Kidney (tissue), 14 donors: ENCODE measurements around the gene SLCO3A1. TPM values are rescaled to one million over a fixed set of nuclear protein-coding genes. Genes with fewer than 3 reads are reported as not detected.

Experiments
- DNase-seq, 5 donors: peaks; one replicate each; pipeline ENCODE4 v3.0.0-alpha.2; 2013 to 2020
- FAIRE-seq: peaks from 2 replicates; lab custom pipeline; 2012; peaks lifted over from hg19 to GRCh38; lab: Jason Lieb, UNC
- H3K27ac ChIP-seq, 2 donors: one replicate each; pipeline ENCODE4 v1.7.0; 2013; ENCODE audit warnings: low read depth in 2 of 2, low read length in 2 of 2, inconsistent platforms in 1 of 2
- H3K27me3 ChIP-seq: one replicate; pipeline ENCODE4 v1.7.1; 2013; ENCODE audit warnings: low read length, inconsistent platforms; ENCODE audit not compliant: control insufficient read depth, insufficient read depth
- H3K36me3 ChIP-seq, 3 donors: one replicate each; pipeline versions ENCODE4 v1.7.0 to v1.7.1; 2013; ENCODE audit warnings: low read length in 3 of 3, control low read depth in 1 of 3, inconsistent platforms in 1 of 3; ENCODE audit not compliant: insufficient read depth in 3 of 3, control insufficient read depth in 2 of 3
- H3K4me1 ChIP-seq, 3 donors: one replicate each; pipeline versions ENCODE4 v1.7.0 to v1.7.1; 2013; ENCODE audit warnings: low read length in 3 of 3, inconsistent platforms in 1 of 3, low read depth in 1 of 3; ENCODE audit not compliant: control insufficient read depth in 2 of 3, insufficient read depth in 2 of 3
- H3K4me3 ChIP-seq, 3 donors: one replicate each; pipeline versions ENCODE4 v1.7.0 to v1.8.1; 2013; ENCODE audit warnings: low read length in 3 of 3, control low read depth in 1 of 3, inconsistent platforms in 1 of 3
- H3K9ac ChIP-seq, 3 donors: one replicate each; pipeline versions ENCODE4 v1.7.0 to v1.7.1; 2013; ENCODE audit warnings: low read length in 3 of 3, control low read depth in 1 of 3, inconsistent platforms in 1 of 3
- H3K9me3 ChIP-seq, 3 donors: one replicate each; pipeline versions ENCODE4 v1.7.0 to v1.7.1; 2013; ENCODE audit warnings: low read length in 3 of 3, control low read depth in 1 of 3, inconsistent platforms in 1 of 3; ENCODE audit not compliant: control insufficient read depth in 2 of 3, insufficient read depth in 1 of 3
- intact Hi-C: fragments of 100-400 bp; cut with DNase I; formaldehyde crosslinking; loops from one replicate; pipeline ENCODE4 v1.11.1; 2022
- polyA plus RNA-seq: library from polyadenylated mRNA; stranded (reverse); fragments of 350-450 nt; fragmentation: Illumina TruSeq; extraction: RNeasy Lipid Tissue Mini Kit (QIAGEN cat#74804); gene quantifications from one replicate; pipeline ENCODE4 v1.2.3, GENCODE V29; 2014; ENCODE audit warnings: low read depth, low replicate concordance; ENCODE audit not compliant: insufficient read depth
- total RNA-seq: library from RNA; stranded (reverse); fragmentation: NEBNext Ultra II Directional; extraction: Animal tissue kit (Norgen Biotek cat#: 25700); gene quantifications from one replicate; pipeline ENCODE4 v1.2.1, GENCODE V29; 2021
- TF ChIP-seq, protein P1 (sequence below): IDR thresholded peaks from 3 replicates; pipeline ENCODE4 v1.5.1; 2012; ENCODE audit warnings: mild to moderate bottlenecking, moderate library complexity, borderline replicate concordance; ENCODE audit not compliant: insufficient read depth; ENCODE audit errors: extremely low read depth
- donor health status: control.
- donor health status: control.
- donor health status: control.
- donor health status: control.
- donor health status: control.
- donor health status: DM: yes; HTN: yes; CAD: no.
- donor health status: Normal renal cell carcinoma (clear cell type).

SLCO3A1 gene
- total and polyA plus RNA-seq, 2 donors from 2014 or later = 12.8 to 59.4 TPM

GRCh38 chr15:91952216-91952615, 98.7 kb downstream of the SLCO3A1 start:
- Histone ChIP-seq H3K4me1 (peaks cover 0 to 17% (median 11%) of the 10 kb centered on the region in 3 donors), H3K36me3 (no peaks in the 10 kb centered on the region), H3K27ac (no peak overlapping the region), H3K9ac (no peak overlapping the region), H3K4me3 (no peak overlapping the region), H3K9me3 (no peaks in the 10 kb centered on the region), H3K27me3 (no peaks in the 10 kb centered on the region)
- intact Hi-C loops = no loop called here
- DNase-seq = no peak
- FAIRE-seq = no peak
- TF ChIP-seq, protein P1, sequence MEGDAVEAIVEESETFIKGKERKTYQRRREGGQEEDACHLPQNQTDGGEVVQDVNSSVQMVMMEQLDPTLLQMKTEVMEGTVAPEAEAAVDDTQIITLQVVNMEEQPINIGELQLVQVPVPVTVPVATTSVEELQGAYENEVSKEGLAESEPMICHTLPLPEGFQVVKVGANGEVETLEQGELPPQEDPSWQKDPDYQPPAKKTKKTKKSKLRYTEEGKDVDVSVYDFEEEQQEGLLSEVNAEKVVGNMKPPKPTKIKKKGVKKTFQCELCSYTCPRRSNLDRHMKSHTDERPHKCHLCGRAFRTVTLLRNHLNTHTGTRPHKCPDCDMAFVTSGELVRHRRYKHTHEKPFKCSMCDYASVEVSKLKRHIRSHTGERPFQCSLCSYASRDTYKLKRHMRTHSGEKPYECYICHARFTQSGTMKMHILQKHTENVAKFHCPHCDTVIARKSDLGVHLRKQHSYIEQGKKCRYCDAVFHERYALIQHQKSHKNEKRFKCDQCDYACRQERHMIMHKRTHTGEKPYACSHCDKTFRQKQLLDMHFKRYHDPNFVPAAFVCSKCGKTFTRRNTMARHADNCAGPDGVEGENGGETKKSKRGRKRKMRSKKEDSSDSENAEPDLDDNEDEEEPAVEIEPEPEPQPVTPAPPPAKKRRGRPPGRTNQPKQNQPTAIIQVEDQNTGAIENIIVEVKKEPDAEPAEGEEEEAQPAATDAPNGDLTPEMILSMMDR = no peak

GRCh38 chr15:91953432-91953831, 99.9 kb downstream of the SLCO3A1 start:
- FAIRE-seq (no peak), DNase-seq (peak in 1 of 5 donors; percentile 75)
- intact Hi-C loops = no loop called here
- H3K36me3 ChIP-seq = no peaks in the 10 kb centered on the region
- TF ChIP-seq, protein P1 = no peak
- no peak overlapping the region for H3K4me3 ChIP-seq
- no peak overlapping the region for H3K27ac ChIP-seq
- no peaks in the 10 kb centered on the region for H3K27me3 ChIP-seq
- no peak overlapping the region for H3K9ac ChIP-seq
- H3K4me1 ChIP-seq = peaks cover 0 to 6% (median 2%) of the 10 kb centered on the region in 3 donors
- no peaks in the 10 kb centered on the region for H3K9me3 ChIP-seq

GRCh38 chr15:91954292-91954691, 100.8 kb downstream of the SLCO3A1 start:
- Histone ChIP-seq H3K27me3 (no peaks in the 10 kb centered on the region), H3K27ac (no peak overlapping the region)
- intact Hi-C loops = no loop called here

More at GRCh38 chr15:91954292-91954691, 100.8 kb downstream of the SLCO3A1 start:
- no peak overlapping the region for H3K4me3 ChIP-seq
- no peaks in the 10 kb centered on the region for H3K36me3 ChIP-seq
- no peak overlapping the region for H3K9ac ChIP-seq
- no peak for DNase-seq
- peaks cover 0 to 3% (median 0%) of the 10 kb centered on the region in 3 donors for H3K4me1 ChIP-seq
- no peaks in the 10 kb centered on the region for H3K9me3 ChIP-seq
- no peak for FAIRE-seq
- TF ChIP-seq, protein P1 = no peak
